SIG-M5 (cell line): ENCODE data around the gene MYH7B.

Experiments used
- DNase-seq: peaks from one replicate; lab custom pipeline; 2025; lab: John Stamatoyannopoulos, UW

MYH7B gene

DNA sequence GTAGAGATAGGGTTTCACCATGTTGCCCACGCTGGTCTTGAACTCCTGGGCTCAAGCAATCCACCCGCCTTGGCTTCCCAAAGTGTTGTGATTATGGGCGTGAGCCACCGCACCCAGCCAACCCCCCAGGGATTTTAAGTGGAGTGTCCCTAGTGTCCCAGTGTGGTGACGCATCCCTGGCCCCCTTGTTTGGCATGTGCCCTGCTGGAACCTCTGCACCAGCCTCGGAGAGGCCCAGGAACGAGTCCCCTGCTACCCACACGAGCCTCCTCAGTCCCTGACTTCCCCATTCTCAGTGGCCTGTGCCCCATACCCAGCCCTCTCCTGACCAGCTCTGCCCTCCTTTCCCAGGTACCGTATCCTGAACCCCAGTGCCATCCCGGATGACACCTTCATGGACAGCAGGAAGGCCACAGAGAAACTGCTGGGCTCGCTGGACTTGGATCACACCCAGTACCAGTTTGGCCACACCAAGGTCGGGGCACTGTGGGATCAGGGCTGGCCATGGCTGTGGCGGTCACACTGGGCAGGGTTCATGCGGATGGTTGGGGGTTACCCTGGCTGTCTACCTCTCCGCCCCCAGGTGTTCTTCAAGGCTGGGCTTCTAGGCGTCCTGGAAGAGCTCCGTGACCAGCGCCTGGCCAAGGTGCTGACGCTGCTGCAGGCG, 37.2 kb downstream of the MYH7B start:
- DNase-seq: no peak

DNA sequence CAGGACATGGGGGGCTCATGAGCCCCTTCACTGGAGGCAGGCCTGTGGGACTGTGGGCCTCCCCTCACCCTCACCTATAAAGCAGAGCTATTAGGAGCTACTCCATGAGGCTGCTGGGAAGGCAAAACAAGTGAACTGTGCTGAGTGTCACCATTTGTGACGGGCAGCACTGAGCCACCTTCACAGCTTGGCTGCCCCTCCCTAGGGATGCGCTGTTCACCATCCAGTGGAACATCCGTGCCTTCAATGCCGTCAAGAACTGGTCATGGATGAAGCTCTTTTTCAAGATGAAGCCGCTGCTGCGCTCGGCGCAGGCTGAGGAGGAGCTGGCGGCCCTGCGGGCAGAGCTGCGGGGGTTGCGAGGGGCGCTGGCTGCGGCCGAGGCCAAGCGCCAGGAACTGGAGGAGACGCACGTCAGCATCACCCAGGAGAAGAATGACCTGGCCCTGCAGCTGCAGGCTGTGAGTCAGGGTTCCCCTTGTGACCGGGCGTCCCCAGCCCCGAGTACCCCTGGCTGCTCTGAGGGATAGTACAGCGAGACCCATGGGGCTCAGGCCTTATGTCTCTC, 38.4 kb downstream of the MYH7B start:
- no peak for DNase-seq

DNA sequence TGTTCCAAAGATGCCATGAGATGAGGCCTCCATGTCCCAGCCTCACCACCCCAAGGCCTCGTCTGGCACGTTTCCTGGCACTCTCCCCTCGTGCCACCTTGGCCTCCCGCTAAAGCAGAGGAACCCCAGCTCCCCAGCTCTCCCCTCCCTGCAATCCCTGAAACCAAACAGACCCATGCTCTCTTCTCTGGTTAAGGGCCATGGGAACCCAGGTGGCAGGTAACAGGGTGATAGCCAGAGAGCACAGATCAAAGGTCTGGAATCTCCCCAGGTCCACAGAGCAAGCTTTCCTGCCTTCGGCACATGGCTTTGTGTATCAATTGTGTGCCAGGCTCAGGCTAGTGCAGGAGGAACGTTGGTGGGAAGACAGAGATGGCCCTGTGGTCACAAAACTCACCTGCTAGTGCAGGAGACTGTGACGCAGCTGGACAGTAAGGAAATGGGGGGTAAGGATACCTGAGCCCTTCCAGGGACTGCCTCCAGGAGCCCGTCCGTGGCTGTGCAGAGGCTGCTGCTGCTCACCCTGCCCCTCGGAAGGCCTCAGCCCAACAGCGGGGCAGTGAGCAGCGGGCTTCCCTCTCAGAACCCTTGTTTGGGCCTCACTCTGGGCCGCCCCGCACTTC, 39.0 kb downstream of the MYH7B start:
- no peak for DNase-seq

DNA sequence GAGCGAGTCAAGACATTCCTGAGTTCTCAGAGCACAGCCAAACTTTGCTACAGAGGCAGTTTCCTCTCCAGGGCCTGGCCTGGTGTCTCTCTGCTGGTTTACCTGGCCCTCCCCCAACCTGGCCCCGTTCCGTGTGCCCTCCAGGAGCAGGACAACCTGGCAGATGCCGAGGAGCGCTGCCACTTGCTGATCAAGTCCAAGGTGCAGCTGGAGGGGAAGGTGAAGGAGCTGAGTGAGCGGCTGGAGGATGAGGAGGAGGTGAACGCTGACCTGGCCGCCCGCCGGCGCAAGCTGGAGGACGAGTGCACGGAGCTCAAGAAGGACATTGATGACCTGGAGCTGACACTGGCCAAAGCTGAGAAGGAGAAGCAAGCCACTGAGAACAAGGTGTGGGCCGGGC, 39.5 kb downstream of the MYH7B start:
- no peak for DNase-seq

DNA sequence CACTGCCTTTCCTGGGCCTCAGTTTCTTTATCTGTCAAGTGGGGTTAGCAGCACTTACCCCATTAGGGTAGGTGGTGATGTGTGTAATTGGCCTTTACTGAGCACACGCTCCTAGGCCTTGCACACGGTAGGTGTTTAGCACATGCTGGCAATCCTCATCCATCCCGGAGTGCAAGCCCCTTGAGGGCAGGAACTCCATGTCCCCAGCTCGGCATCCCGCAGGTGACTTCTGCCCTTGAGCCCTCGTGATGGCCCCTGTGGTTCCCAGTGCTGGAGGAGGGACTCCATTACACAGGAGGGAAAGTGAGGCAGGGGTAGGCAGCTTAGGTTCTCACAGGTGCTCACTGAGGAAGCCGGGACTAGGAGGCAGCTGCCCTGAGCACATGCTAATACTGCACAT, 40.0 kb downstream of the MYH7B start:
- no peak for DNase-seq

DNA sequence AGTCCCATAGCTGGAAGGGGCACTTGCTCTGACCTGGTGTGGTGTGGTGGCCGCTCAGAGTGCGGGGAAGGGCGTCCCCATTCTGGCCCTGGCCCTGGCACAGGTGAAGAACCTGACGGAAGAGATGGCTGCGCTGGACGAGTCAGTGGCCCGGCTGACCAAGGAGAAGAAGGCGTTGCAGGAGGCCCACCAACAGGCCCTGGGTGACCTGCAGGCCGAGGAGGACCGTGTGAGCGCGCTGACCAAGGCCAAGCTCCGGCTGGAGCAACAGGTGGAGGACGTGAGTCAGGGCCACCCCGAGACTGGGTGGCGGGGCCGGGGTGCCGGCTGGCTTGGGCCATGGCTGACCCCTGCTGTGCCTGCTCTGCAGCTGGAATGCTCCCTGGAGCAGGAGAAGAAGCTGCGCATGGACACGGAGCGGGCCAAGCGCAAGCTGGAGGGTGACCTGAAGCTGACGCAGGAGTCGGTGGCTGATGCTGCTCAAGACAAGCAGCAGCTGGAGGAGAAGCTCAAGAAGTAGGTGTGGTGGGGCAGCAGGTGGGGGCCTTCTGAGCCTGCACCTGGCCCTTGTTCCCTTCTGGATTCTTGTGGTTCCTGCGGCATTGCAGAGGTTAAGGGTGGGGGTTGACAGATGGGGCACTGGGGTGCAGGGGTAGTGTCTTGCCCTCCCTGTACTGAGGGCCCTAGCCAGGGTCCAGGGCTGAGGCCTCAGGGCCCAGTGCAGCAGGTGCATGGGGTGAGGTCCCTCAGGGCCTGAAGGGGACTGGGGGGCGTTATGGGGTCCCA, 40.8 kb downstream of the MYH7B start:
- DNase-seq: no peak

DNA sequence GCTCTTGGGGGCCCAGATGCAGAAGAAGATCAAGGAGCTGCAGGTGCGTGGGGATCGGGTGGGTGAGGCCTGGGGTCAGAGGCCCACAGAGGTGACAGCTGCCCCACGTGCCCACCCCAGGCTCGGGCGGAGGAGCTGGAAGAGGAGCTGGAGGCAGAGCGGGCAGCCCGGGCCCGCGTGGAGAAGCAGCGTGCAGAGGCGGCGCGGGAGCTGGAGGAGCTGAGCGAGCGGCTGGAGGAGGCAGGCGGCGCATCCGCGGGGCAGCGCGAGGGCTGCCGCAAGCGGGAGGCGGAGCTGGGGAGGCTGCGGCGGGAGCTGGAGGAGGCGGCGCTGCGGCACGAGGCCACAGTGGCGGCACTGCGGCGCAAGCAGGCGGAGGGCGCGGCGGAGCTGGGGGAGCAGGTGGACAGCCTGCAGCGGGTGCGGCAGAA, 41.5 kb downstream of the MYH7B start:
- DNase-seq: no peak

DNA sequence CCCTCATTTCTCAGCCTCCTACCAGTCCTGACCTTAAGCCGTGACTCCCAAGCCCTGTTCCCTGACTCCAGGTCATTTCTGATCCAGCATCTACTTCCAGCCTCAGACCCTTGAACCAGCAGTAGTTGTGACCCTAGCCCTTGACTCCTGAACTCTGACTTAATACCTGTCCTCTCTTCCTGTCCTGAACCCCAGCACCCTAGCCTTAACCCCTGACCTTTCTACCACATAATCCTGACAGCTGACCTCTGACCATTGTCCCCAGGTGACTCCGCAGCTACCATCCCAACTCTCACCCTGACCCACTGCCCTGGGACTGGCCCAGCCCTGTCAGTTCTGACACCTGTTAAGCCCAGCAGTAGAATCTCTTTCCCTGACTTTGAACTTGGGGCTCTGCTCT, 42.1 kb downstream of the MYH7B start:
- no peak for DNase-seq

DNA sequence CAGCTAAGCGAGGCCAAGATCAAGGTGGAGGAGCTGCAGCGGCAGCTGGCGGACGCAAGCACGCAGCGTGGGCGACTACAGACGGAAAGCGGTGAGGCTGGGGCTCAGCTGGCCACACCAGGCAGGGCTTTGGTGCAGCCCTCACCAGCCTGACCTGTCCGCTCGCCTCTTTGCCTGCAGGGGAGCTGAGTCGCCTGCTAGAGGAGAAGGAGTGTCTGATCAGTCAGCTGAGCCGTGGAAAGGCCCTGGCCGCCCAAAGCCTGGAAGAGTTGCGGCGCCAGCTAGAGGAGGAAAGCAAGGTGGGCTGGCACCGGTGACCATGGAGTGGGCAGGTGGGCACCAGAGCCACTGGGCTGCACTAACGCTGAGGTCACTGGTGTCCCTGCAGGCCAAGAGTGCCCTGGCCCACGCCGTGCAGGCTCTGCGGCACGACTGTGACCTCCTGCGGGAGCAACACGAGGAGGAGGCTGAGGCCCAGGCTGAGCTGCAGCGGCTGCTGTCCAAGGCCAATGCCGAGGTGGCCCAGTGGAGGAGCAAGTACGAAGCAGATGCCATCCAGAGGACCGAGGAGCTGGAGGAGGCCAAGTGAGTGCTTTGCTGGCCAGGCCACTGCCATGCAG, 42.8 kb downstream of the MYH7B start:
- DNase-seq: no peak

DNA sequence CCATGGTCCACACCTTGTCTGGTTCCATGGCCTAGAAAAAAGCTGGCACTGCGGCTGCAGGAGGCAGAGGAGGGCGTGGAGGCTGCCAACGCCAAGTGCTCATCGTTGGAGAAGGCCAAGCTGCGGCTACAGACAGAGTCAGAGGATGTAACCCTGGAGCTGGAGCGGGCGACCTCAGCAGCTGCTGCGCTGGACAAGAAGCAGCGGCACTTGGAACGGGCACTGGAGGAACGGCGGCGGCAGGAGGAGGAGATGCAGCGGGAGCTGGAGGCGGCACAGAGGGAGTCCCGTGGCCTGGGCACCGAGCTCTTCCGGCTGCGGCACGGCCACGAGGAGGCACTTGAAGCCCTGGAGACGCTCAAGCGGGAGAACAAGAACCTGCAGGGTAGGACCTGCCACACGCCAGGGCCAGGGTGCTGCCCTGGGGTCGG, 43.4 kb downstream of the MYH7B start:
- no peak for DNase-seq

DNA sequence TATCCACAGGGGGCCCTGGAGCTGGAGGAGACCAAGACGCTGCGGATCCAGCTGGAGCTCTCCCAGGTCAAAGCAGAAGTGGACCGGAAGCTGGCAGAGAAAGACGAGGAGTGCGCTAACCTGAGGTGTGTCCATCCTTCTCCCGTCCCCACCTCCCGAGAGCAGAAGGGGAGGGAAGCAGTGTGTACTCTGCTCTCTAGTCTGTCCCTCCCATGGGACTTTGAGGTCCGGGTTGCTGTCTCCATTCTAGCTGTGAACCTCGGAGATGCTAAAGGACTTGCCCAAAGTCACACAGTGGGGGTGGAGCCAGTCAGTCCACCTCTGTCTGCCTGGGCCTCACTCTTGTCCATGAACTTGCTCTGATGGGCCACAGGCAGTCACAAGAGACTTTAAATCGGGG, 44.1 kb downstream of the MYH7B start:
- DNase-seq: no peak

DNA sequence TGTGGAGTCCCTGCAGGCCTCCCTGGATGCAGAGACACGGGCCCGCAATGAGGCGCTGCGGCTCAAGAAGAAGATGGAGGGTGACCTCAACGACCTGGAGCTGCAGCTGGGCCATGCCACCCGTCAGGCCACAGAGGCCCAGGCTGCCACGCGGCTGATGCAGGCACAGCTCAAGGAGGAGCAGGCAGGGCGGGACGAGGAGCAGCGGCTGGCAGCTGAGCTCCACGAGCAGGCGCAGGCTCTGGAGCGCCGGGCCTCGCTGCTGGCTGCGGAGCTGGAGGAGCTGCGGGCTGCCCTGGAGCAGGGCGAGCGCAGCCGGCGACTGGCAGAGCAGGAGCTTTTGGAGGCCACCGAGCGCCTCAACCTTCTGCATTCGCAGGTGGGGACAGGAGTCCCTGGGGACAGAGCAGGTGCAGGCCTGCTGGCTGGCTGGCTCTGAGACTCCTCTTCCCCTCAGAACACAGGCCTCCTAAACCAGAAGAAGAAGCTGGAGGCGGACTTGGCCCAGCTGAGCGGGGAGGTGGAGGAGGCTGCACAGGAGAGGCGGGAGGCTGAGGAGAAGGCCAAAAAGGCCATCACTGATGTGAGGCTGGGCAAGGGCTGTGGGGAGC, 44.7 kb downstream of the MYH7B start:
- no peak for DNase-seq

DNA sequence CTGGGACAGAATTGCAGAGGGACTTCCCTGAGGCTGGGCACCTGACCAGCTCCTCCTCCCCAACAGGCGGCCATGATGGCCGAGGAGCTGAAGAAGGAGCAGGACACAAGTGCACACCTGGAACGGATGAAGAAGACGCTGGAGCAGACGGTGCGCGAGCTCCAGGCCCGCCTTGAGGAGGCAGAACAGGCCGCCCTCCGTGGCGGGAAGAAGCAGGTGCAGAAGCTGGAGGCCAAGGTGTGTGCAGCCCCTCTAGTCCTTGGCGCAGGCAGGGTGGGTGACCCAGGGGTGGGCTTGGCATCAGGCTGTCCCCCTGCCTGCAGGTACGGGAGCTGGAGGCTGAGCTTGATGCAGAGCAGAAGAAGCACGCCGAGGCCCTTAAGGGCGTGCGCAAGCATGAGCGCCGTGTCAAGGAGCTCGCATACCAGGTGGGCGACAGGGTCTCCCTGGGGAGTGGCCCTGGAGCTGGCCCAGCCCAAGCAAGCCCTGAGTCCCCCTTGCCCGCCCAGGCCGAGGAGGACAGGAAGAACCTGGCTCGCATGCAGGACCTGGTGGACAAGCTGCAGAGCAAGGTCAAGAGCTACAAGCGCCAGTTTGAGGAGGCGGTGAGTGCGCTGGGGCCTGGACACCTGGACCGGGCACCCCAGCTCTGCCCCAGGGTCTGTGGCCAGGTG, 45.4 kb downstream of the MYH7B start:
- DNase-seq: no peak

DNA sequence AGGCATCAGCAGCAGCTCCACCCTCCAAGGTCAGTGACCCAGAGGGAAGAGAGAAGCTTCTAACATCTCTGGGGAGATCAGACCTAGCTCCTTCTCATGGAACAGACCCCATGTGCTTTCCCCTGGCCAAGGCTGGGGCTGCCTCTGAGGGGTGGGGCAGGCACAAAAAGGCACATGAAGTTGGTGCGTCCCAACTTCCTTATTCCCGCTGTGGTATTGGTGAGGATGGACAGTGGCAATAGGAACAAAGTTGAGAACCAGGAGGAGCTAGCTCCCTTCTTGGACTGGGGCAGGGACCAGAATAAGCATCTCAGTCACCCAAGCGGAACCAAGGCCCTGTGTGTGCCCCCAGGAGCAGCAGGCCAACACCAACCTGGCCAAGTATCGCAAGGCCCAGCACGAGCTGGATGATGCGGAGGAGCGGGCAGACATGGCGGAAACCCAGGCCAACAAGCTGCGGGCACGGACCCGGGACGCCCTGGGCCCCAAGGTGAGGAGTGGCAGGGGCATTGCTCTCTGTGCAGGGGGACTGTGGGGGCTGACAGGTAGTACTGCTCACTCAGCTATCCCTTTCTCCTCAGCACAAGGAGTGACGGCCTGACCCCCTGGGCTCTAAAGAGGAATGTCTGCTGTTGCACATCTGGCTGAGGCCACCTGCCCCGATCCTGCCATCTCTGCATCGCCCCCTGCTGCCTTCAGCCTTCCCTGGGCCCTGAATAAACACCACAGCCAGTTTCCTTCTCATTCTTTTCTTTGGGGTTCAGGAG, 46.1 kb downstream of the MYH7B start:
- no peak for DNase-seq

DNA sequence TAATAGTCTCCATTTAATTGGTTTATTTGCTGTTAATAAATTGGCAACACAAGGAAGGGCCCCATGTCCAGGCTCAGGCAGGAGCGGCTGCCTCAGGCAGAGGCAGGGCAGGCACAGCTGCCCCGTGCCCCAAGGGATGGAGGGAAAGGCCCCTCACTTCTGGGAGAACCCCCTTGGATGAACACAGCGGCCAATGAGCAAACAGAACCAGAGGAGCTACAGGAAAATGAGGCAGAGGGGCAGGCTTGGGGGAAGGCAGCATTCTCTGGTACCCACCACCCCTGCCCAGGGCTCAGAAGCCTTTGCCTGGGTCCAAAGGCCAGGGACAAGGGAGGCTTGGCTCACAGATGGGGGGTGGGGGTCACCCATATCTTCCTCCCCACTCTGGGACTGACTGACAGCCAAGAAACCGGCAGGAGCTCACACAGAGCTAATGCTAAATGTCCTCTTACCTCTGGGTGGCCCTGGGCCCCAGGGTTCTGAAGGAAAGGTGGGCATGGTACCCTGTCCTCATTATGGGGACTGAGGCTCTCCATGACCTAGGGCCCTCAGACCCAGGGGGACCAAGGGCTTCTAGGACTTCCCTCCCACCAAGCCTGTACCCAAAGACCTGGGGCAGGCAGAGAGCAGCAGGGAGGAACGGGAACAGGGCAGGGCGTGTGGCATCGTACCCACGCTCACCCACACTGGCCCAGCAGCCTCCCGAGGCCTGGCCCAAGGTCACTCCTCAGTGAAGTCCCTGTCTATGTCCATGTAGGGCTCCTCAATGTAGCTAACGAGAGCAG, 47.0 kb downstream of the MYH7B start:
- no peak for DNase-seq

DNA sequence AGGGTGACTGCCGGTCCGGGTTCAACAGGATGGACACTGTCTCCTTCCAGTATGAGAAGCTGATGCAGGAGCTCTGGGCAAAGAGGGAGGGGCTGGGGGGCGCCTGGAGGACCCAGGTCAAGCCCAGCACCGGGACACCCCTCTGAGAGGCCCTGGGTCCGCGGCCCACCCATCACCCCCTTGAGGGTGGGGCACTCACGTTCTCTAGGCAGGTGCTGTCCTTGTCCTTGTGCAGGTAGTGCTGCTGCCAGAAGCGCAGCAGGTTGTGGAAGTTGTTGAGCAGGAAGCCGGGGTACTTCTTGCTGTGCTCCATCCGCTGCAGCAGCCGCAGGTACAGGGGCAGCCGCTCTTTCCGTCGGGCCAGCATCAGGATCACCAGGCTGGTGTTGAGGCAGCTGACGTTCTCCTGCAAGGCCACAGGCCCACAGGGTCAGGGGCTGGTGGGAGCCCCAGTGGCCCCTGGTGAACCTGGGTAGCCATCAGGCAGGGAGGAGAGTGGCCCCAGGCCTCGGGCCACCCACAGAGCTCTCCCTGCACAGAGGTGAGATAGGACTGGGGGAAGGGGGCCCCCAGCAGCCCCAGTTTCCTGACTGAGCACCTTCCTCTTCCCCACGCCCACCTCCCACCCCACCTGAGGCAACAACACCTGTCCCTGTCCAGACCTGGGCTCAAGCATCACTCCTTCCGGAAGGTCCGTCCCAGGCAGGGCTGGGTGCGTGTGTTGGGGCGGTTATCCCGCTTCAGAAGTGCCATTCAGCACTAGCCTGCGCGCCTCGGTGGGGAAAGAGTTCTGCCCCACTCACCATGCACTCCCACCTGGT, 47.8 kb downstream of the MYH7B start:
- DNase-seq: no peak

DNA sequence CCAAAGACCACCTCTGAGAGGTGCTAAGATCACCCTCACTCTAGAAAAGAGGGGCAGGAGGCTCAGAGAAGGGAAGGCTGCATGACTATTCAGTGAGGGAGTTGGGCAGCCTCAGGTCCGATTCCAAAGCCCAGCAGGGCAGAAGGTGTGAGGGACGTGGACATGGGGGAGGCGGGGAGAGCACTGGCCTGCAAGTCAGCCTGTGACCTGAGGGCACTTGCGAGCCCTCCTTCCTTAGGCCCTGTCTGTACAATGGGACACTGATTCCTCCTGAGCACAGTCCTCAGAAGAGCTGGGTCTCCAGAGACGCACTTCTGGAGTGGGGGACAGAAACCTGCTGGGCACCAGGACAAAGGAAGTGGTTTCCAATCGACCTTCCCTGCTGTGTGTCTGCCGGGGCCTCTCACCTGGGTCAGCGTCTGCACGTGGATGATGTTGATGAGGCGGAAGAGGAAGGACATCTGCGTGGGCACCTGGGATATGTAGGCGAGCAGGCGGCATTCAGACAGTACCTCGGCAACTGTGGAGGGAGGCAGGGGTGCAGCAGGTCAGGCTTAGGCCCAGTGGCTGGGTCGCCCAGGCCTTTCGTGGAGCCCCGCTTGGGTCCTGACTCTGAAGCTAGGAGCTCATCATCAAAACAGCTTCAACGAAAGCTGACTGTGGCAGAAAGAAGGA, 48.5 kb downstream of the MYH7B start:
- no peak for DNase-seq

DNA sequence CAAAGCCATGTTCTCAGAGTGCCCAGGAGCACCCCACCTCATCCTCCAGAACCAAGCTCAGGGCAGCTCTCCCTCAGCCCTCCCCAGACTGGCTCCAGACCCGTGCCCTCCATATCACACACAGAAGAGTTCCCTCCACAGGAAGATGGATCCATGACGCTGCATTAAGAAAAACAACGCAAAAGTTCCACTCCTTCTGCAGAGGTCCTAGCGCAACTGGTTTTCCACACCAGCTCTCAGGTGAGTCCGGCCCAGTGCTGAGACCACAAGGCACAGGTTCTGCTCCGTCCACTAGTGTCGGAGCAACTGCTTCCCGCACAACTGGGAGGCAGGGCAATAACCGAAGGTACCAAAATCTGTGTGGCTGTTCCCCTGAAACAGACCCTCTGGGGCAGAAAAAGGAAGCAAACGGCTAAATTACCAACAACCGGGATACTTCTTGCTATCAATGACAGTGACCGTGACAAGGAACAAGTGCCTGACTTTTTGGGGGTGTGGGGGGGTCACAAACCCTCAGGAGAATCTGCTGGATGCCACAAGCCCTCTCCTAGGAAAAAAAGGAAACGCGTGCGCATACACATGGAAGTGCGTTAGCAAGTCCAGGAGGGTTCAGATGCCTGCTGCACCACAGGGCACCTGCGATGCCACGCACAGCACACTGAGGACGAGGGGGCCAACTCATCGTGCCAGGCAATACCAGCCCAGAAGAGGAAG, 49.2 kb downstream of the MYH7B start:
- no peak for DNase-seq
